Muscle of leg (tissue), 11 donors: ENCODE results near the gene MSL3. TPM values are rescaled to one million over a fixed set of nuclear protein-coding genes. Genes with fewer than 3 reads are reported as not detected.

ENCODE experiments used
- DNase-seq: peaks from one replicate; pipeline ENCODE4 v3.0.0; 2013
- H3K27ac ChIP-seq: one replicate; pipeline ENCODE4 v1.5.1; 2013; ENCODE audit warnings: mild to moderate bottlenecking, low read length, control low read depth
- H3K27me3 ChIP-seq: one replicate; pipeline ENCODE4 v1.6.1; 2013; ENCODE audit warnings: low read length; ENCODE audit not compliant: control insufficient read depth, insufficient read depth
- H3K36me3 ChIP-seq: one replicate; pipeline ENCODE4 v1.6.1; 2013; ENCODE audit warnings: low read length; ENCODE audit not compliant: control insufficient read depth, insufficient read depth
- H3K4me1 ChIP-seq: one replicate; pipeline ENCODE4 v1.6.1; 2013; ENCODE audit warnings: low read length; ENCODE audit not compliant: control insufficient read depth, insufficient read depth
- H3K4me3 ChIP-seq: one replicate; pipeline ENCODE4 v1.5.1; 2013; ENCODE audit warnings: low read length, control low read depth
- H3K9me3 ChIP-seq: replicated peaks from 2 replicates; pipeline ENCODE4 v1.6.1; 2013; ENCODE audit warnings: low read depth, low read length; ENCODE audit not compliant: control insufficient read depth
- WGBS: methylation state at CpG from one replicate; pipeline ENCODE4 v1.1.5; 2013; ENCODE audit warnings: missing lambda C conversion rate; ENCODE audit not compliant: insufficient coverage; 5-methylcytosine and 5-hydroxymethylcytosine counted together
- polyA plus RNA-seq, 8 donors: library from polyadenylated mRNA; unstranded; fragments of 120-200 nt; gene quantifications; one replicate each; pipeline versions ENCODE4 v1.2.1 to v1.2.3, GENCODE V29; 2013; ENCODE audit warnings: inconsistent platforms in 1 of 8, low replicate concordance in 1 of 8; ENCODE audit not compliant: insufficient read length in 8 of 8, insufficient read depth in 1 of 8
- total RNA-seq: library from RNA; stranded (reverse); fragments of 120-200 nt; gene quantifications from one replicate; pipeline ENCODE4 v1.2.4, GENCODE V29; 2013

MSL3 gene
- total and polyA plus RNA-seq, 9 donors = 17.4 to 32.1 (median 23.0) TPM

DNA sequence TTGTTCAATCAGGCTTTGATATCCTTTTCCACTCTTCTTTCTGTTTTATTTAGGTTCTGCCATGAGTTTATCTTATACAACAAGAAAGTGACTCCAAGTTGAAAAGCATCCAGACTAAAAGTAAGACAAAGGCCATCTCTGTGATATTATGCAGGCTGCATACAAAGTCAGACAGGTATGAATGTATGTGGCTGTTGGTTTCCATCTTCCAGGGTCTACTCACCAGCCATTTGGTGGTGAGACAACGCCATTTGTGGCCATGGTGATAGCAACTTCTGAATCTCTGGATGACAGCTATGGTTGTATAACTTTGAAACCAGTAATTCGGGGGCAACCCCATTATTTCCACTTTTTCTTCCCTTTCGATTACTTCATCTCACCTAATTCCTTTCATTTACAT is 17.2 kb upstream of the MSL3 start:
- no peak overlapping the region for H3K4me3 ChIP-seq
- no peak for DNase-seq
- WGBS = no CpG with 5 or more reads among the region's 3 CpGs
- no peak overlapping the region for H3K27ac ChIP-seq
- H3K4me1 ChIP-seq = no peaks in the 10 kb centered on the region
- H3K27me3 ChIP-seq = peaks cover 15% of the 10 kb centered on the region
- no peaks in the 10 kb centered on the region for H3K36me3 ChIP-seq
- H3K9me3 ChIP-seq = no peaks in the 10 kb centered on the region

GRCh38 chrX:11741574-11741973 is 16.5 kb upstream of the MSL3 start:
- H3K9me3 ChIP-seq = no peaks in the 10 kb centered on the region
- no peaks in the 10 kb centered on the region for H3K4me1 ChIP-seq
- no peaks in the 10 kb centered on the region for H3K36me3 ChIP-seq
- H3K27me3 ChIP-seq = peaks cover 14% of the 10 kb centered on the region
- no peak overlapping the region for H3K4me3 ChIP-seq
- H3K27ac ChIP-seq = no peak overlapping the region
- DNase-seq = no peak
- WGBS = 82% methylated on average over 2 of the region's 2 CpGs

DNA sequence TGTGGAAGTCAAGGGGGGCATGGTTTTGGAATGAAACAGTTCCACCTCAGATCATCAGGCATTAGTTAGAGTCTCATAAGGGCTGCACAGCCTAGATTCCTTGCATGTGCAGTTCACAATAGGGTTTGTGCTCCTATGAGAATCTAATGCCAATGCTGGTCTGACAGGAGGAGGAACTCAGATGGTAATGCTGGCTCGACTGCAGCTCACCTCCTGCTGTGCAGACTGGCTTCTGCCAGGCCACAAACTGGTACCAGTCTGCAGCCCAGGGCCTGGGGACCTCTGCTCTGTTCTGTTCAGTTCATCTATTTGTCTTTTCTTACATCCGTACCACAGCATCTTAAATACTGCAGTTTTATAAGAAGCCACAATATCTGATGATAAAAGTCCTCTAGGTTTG is 12.2 kb upstream of the MSL3 start:
- Histone ChIP-seq H3K27ac (no peak overlapping the region), H3K9me3 (no peaks in the 10 kb centered on the region), H3K4me1 (no peaks in the 10 kb centered on the region), H3K4me3 (no peak overlapping the region), H3K36me3 (no peaks in the 10 kb centered on the region), H3K27me3 (peaks cover 12% of the 10 kb centered on the region)
- no peak for DNase-seq
- 20% methylated on average over 1 of the region's 2 CpGs for WGBS

- H3K9me3 ChIP-seq = no peaks in the 10 kb centered on the region
- H3K27ac ChIP-seq = no peak overlapping the region
- H3K4me1 ChIP-seq = no peaks in the 10 kb centered on the region
- 58% methylated on average over 3 of the region's 4 CpGs for WGBS
- DNase-seq = no peak
- H3K4me3 ChIP-seq = no peak overlapping the region
- no peaks in the 10 kb centered on the region for H3K36me3 ChIP-seq
- peaks cover 23% of the 10 kb centered on the region for H3K27me3 ChIP-seq
Measured at GRCh38 chrX:11750046-11750445, 8.0 kb upstream of the MSL3 start.

DNA sequence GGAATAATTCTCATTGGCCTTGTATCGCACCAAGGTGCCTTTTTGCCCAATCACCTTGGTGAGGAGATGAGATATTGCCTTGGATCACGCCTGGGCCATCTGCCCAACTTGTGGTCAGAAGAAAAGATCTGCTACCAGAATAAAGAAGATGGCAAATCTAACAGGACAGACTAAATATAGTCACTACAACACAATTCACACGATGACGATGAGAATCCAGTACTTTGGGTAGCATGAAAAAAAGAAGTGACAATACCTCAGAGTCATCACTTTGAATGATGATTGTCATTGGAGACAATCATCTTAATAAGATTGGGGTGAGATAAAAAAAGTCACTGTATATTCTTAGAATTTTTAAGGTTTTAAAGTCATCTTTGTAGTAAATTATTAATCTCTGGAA is 7.3 kb upstream of the MSL3 start:
- WGBS = 83% methylated on average over 1 of the region's 4 CpGs
- H3K4me3 ChIP-seq = no peak overlapping the region
- no peaks in the 10 kb centered on the region for H3K36me3 ChIP-seq
- no peak for DNase-seq
- no peak overlapping the region for H3K27ac ChIP-seq
- peaks cover 25% of the 10 kb centered on the region for H3K27me3 ChIP-seq
- H3K9me3 ChIP-seq = no peaks in the 10 kb centered on the region
- no peaks in the 10 kb centered on the region for H3K4me1 ChIP-seq

DNA sequence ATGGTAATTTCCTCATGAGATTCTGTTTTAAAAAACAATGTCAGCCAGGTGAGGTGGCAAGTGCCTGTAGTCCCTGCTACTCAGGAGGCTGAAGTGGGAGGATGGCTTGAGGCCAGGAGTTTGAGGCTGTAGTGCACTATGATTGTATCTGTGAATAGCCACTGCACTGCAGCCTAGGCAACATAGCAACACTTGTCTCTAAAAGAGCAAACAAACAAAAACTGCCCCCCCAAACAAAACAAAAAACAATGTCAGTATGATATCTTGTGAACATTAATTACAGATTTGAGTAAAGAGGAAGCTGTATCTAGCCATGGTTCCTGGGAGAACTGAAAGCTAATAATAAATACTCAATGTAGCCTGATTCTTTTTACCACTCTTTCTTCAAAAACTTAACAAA is 6.8 kb upstream of the MSL3 start:
- Histone ChIP-seq H3K9me3 (no peaks in the 10 kb centered on the region), H3K4me1 (no peaks in the 10 kb centered on the region), H3K36me3 (no peaks in the 10 kb centered on the region), H3K4me3 (no peak overlapping the region), H3K27me3 (peaks cover 24% of the 10 kb centered on the region), H3K27ac (no peak overlapping the region)
- no peak for DNase-seq

GRCh38 chrX:11753668-11754067 is 4.4 kb upstream of the MSL3 start:
- Histone ChIP-seq H3K27ac (no peak overlapping the region), H3K36me3 (no peaks in the 10 kb centered on the region), H3K4me3 (no peak overlapping the region), H3K27me3 (peaks cover 26% of the 10 kb centered on the region), H3K9me3 (no peaks in the 10 kb centered on the region), H3K4me1 (peaks cover 4% of the 10 kb centered on the region)
- no peak for DNase-seq
- WGBS = no CpG with 5 or more reads among the region's 2 CpGs

- no peak for DNase-seq
- peaks cover 4% of the 10 kb centered on the region for H3K4me1 ChIP-seq
- H3K36me3 ChIP-seq = no peaks in the 10 kb centered on the region
- H3K27me3 ChIP-seq = peaks cover 31% of the 10 kb centered on the region
- H3K27ac ChIP-seq = no peak overlapping the region
- no CpG with 5 or more reads among the region's 18 CpGs for WGBS
- H3K4me3 ChIP-seq = no peak overlapping the region
- no peaks in the 10 kb centered on the region for H3K9me3 ChIP-seq
Measured at GRCh38 chrX:11754958-11755645, 2.9 kb upstream of the MSL3 start.

- H3K9me3 ChIP-seq = no peaks in the 10 kb centered on the region
- H3K27ac ChIP-seq = no peak overlapping the region
- no peak overlapping the region for H3K4me3 ChIP-seq
- H3K27me3 ChIP-seq = peaks cover 31% of the 10 kb centered on the region
- peaks cover 4% of the 10 kb centered on the region for H3K4me1 ChIP-seq
- no peaks in the 10 kb centered on the region for H3K36me3 ChIP-seq
- WGBS = no CpG with 5 or more reads among the region's 2 CpGs
- DNase-seq = no peak
Measured at GRCh38 chrX:11755724-11756123, 2.3 kb upstream of the MSL3 start.

- WGBS = 51% methylated on average over 8 of the region's 15 CpGs
- H3K9me3 ChIP-seq = no peaks in the 10 kb centered on the region
- H3K27ac ChIP-seq = no peak overlapping the region
Measured at GRCh38 chrX:11756354-11757318, 1.4 kb upstream of the MSL3 start.

More at GRCh38 chrX:11756354-11757318, 1.4 kb upstream of the MSL3 start:
- Histone ChIP-seq H3K36me3 (peaks cover 3% of the 10 kb centered on the region), H3K27me3 (peaks cover 30% of the 10 kb centered on the region), H3K4me1 (peaks cover 4% of the 10 kb centered on the region), H3K4me3 (no peak overlapping the region)
- DNase-seq = peak; percentile 16
